ENCODE measurements around the gene NDUFB10. TPM values are rescaled to one million over a fixed set of nuclear protein-coding genes. Genes with fewer than 3 reads are reported as not detected.

NDUFB10 gene
- total RNA-seq, 4 donors from 2014 or later = 137 to 496 (median 250) TPM

DNA sequence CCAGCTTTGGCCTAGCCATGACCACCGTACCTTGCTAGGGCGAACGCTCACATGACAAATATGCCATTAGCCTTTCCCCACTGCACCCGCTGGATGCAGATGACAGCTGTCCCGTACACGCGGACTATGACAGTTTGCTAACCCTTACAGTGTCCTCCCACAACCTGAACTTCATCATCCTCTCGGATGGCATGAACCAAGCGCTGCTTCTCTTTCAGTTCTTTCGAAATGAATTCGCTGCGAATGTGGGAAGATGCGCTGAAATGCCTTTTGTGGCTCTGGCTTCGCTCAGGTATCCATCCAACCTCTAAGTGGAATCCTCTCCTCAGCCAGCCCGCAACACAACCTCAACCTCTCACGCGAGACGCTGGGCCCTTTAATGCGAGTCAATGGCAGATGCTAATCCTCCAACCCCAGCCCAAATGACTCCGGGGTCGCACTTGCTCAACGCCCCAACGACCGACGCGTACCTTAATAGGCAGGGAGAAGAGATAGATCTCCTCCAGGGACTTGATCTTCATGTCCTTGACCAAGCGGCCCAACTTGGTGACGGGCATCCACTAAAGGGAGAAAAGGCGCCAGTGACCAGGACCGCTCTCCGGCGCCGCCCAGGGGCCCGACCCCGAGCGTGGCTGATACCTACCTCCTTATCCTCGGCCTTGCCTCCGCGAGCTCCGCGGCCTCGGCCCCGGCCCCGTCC, 4.6 kb downstream of the NDUFB10 start:
- peaks cover 0 to 16% (median 6%) of the 10 kb centered on the region in 4 donors for H3K36me3 ChIP-seq
- no peak for DNase-seq
- TF ChIP-seq, protein P1, sequence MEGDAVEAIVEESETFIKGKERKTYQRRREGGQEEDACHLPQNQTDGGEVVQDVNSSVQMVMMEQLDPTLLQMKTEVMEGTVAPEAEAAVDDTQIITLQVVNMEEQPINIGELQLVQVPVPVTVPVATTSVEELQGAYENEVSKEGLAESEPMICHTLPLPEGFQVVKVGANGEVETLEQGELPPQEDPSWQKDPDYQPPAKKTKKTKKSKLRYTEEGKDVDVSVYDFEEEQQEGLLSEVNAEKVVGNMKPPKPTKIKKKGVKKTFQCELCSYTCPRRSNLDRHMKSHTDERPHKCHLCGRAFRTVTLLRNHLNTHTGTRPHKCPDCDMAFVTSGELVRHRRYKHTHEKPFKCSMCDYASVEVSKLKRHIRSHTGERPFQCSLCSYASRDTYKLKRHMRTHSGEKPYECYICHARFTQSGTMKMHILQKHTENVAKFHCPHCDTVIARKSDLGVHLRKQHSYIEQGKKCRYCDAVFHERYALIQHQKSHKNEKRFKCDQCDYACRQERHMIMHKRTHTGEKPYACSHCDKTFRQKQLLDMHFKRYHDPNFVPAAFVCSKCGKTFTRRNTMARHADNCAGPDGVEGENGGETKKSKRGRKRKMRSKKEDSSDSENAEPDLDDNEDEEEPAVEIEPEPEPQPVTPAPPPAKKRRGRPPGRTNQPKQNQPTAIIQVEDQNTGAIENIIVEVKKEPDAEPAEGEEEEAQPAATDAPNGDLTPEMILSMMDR (IDR thresholded peaks at IDR 0.05) = peak in 1 of 5 experiments; percentile 1
- TF ChIP-seq POLR2AphosphoS5 (IDR thresholded peaks at IDR 0.05) (no peak), POLR2A (IDR thresholded peaks at IDR 0.05) (no peak)
- H3K27ac ChIP-seq = peak overlapping the region; percentile 96 to 99 (median 98)
- intact Hi-C loops (cut with DNase I; ENCODE audit: low total_unique reads) = no loop called here
- no peaks in the 10 kb centered on the region for H3K9me3 ChIP-seq
- WGBS, 2 donors (ENCODE audit: low coverage in 1 of 2) = 6 to 20% methylated on average over 1 to 39 of the region's 44 CpGs
- in situ Hi-C loops (cut with MboI; ENCODE audit: low pct_ligation_motif_present in 1 of 4, low pct_unique_long_range_greater_than_20kb in 1 of 4, low sequenced_read_pairs in 3 of 4) = no loop called here
- peaks cover 8 to 46% (median 37%) of the 10 kb centered on the region in 4 donors for H3K4me1 ChIP-seq
- peak overlapping the region; percentile 84 to 99 (median 90) for H3K4me3 ChIP-seq
- H3K27me3 ChIP-seq = no peaks in the 10 kb centered on the region

DNA sequence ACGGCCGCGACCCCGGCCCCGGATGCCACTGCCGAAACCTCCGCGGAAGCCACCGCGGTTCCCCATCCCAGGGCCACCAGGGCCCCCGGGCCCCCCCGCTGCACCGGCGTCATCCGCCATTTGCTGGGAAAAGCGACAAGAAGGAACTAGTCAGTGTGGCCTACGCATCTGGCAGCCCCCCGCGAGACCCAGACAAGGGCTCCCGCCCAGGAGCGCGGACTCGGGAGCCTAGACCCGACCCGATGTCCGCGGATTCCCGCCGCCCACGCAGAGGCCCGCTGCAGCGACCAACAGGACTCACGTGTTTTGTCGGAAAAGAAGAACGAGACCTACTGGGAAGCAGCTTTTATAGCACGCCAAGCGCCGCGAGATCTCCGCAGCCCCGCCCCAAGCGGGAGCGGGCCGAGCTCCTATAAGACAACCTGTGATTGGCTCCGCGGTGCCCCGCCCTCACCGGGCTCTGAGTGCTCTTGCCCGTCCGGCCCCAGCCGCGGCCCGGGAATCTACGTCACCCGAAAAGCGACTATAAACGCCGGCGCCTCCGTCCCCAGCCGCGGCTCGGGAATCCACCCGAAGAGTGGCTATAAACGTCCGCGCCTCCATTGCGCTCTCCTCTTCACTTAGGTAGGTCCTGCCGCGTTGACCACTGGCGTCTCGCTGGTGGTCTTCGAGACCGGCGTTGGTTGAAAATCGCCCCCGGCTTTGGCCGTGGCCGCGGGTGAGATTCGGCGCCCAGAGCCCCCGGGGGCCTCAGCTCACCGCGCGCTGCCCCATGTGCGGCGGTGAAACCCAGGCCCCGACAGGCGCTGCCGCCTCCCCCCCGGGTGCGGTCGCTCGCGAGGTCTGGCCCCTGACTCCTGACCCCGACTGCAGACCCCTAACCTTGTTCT, 5.4 kb downstream of the NDUFB10 start, which contains the start of gene RPS2:
Gene RPS2, minus strand, starts transcription at position 321 of the 890 bp plus-strand sequence. Its CDS starts 201 bp downstream, at position 120.
- H3K9me3 ChIP-seq = no peaks in the 10 kb centered on the region
- peak within 1 kb of the TSS; percentile 84 to 99 (median 90) for H3K4me3 ChIP-seq
- 0% methylated on average over 35 of the region's 97 CpGs; no CpG with 5 or more reads in 1 of the 2 donors for WGBS, 2 donors (ENCODE audit: low coverage in 1 of 2)
- peak within 1 kb of the TSS; percentile 96 to 99 (median 98) for H3K27ac ChIP-seq
- H3K36me3 ChIP-seq = peaks cover 0 to 16% (median 6%) of the 10 kb centered on the region in 4 donors
- H3K4me1 ChIP-seq = peaks cover 8 to 44% (median 35%) of the 10 kb centered on the region in 4 donors
- TF ChIP-seq POLR2A (IDR thresholded peaks at IDR 0.05) (peak; percentile 99), POLR2AphosphoS5 (IDR thresholded peaks at IDR 0.05) (peak; percentile 97 to 100 (median 99)), EP300 (IDR thresholded peaks at IDR 0.05; ENCODE audit: low read depth) (no peak)
- TF ChIP-seq, protein P1 (IDR thresholded peaks at IDR 0.05) = peak in 1 of 5 experiments; percentile 11
- in situ Hi-C loops (cut with MboI; ENCODE audit: low pct_ligation_motif_present in 1 of 4, low pct_unique_long_range_greater_than_20kb in 1 of 4, low sequenced_read_pairs in 3 of 4) (no loop called here), intact Hi-C loops (cut with DNase I; ENCODE audit: low total_unique reads) (no loop called here)
- peak; percentile 99 for DNase-seq
- no peaks in the 10 kb centered on the region for H3K27me3 ChIP-seq

DNA sequence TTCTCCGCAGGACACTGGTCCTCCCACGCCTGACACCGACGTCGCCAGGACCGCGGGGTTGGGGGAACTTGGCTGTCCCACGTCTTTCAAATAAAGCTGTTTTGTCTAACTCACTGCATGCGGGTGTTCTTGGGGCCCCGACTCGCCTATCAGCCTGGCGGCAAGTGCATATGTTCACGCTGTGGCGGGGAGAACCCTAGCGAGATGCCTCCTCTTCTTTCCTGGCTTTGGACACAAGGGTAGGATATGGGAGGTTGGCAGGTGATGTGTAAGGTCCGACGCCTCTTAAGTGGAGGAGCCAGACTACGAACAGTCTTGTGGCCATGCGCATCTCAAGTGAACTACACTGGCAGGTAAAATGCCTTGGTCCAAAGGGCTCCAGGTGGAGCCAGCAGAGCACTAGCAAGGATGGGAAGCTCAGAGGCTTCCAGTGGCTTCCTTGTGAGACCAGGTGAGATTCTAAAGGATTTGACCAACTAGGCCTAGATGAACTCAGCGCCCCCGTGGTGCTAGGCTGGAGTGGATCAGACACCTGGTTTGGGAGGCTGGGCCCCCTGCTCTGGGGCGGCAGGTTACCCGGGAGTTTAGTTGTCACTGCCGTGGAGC, 6.2 kb downstream of the NDUFB10 start:
- in situ Hi-C loops (cut with MboI; ENCODE audit: low pct_ligation_motif_present in 1 of 4, low pct_unique_long_range_greater_than_20kb in 1 of 4, low sequenced_read_pairs in 3 of 4) = no loop called here
- no peak for DNase-seq
- H3K36me3 ChIP-seq = peaks cover 0 to 16% (median 6%) of the 10 kb centered on the region in 4 donors
- intact Hi-C loops (cut with DNase I; ENCODE audit: low total_unique reads) = no loop called here
- peak overlapping the region; percentile 76 to 99 (median 90) for H3K4me3 ChIP-seq
- TF ChIP-seq POLR2AphosphoS5 (IDR thresholded peaks at IDR 0.05) (peak in 1 of 3 donors; percentile 3), POLR2A (IDR thresholded peaks at IDR 0.05) (no peak), EP300 (IDR thresholded peaks at IDR 0.05; ENCODE audit: low read depth) (no peak)
- TF ChIP-seq, protein P1 (IDR thresholded peaks at IDR 0.05) = no peak
- H3K9me3 ChIP-seq = no peaks in the 10 kb centered on the region
- no peaks in the 10 kb centered on the region for H3K27me3 ChIP-seq
- 18% methylated on average over 24 of the region's 24 CpGs; no CpG with 5 or more reads in 1 of the 2 donors for WGBS, 2 donors (ENCODE audit: low coverage in 1 of 2)
- H3K27ac ChIP-seq = peak overlapping the region; percentile 96 to 99 (median 98)
- H3K4me1 ChIP-seq = peaks cover 5 to 36% (median 29%) of the 10 kb centered on the region in 4 donors
